ENCODE data around the gene GLTPD2.

DNA sequence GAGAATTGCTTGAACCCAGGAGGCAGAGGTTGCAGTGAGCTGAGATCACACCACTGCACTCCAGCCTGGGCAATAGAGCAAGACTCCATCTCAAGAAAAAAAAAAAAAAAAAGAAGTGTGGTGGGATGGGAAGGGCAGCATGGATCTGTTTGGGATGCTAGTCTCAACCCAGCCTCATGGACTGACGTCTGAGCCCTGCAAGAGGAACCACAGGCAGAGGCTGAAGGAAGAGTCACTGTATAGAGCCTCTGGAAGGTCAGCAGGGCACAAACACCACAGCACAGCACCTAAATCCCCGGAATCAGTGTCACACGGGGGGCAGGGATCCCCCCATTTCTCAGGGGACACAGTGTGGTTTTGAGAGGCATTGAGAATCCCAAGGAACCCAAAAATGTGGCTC lies 38.2 kb upstream of the GLTPD2 start:
- TF ChIP-seq, protein P1, sequence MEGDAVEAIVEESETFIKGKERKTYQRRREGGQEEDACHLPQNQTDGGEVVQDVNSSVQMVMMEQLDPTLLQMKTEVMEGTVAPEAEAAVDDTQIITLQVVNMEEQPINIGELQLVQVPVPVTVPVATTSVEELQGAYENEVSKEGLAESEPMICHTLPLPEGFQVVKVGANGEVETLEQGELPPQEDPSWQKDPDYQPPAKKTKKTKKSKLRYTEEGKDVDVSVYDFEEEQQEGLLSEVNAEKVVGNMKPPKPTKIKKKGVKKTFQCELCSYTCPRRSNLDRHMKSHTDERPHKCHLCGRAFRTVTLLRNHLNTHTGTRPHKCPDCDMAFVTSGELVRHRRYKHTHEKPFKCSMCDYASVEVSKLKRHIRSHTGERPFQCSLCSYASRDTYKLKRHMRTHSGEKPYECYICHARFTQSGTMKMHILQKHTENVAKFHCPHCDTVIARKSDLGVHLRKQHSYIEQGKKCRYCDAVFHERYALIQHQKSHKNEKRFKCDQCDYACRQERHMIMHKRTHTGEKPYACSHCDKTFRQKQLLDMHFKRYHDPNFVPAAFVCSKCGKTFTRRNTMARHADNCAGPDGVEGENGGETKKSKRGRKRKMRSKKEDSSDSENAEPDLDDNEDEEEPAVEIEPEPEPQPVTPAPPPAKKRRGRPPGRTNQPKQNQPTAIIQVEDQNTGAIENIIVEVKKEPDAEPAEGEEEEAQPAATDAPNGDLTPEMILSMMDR (conservative IDR thresholded peaks at IDR 0.05; ENCODE audit: low read depth in 2 of 2) = no peak
- TF ChIP-seq POLR2AphosphoS5 (IDR thresholded peaks at IDR 0.05; ENCODE audit: low read depth) = no peak

Data from GM23338 (cell line).